IPS-15b (cell line): ENCODE measurements around the gene PPARGC1A.

Experiments used
- H3K27me3 ChIP-seq: one replicate; pipeline ENCODE4 v1.6.1; 2013; ENCODE audit warnings: low read length; ENCODE audit not compliant: control insufficient read depth, insufficient read depth
- H3K36me3 ChIP-seq: one replicate; pipeline ENCODE4 v1.6.1; 2013; ENCODE audit warnings: low read length; ENCODE audit not compliant: control insufficient read depth, insufficient read depth
- H3K4me1 ChIP-seq: one replicate; pipeline ENCODE4 v1.6.1; 2013; ENCODE audit warnings: mild to moderate bottlenecking, low read length; ENCODE audit not compliant: control insufficient read depth, insufficient read depth
- H3K4me3 ChIP-seq: one replicate; pipeline ENCODE4 v1.5.1; 2013; ENCODE audit warnings: low read depth, low read length
- H3K9ac ChIP-seq: one replicate; pipeline ENCODE4 v1.6.1; 2013; ENCODE audit warnings: low read depth, mild to moderate bottlenecking, low read length
- H3K9me3 ChIP-seq: one replicate; pipeline ENCODE4 v1.6.1; 2013; ENCODE audit warnings: mild to moderate bottlenecking, low read length; ENCODE audit not compliant: control insufficient read depth, insufficient read depth

The PPARGC1A gene

GRCh38 chr4:23889814-23890341 lies at the start of gene PPARGC1A:
PPARGC1A (minus strand) TSS chr4:23890047; CDS start chr4:23889957, 90 bp downstream.
- peak within 1 kb of the TSS; percentile 67 for H3K4me3 ChIP-seq
- H3K36me3 ChIP-seq, result no peaks in the 10 kb centered on the region
- peaks cover 28% of the 10 kb centered on the region for H3K27me3 ChIP-seq
- H3K4me1 ChIP-seq, result peaks cover 27% of the 10 kb centered on the region
- no peak within 1 kb of the TSS for H3K9ac ChIP-seq
- no peaks in the 10 kb centered on the region for H3K9me3 ChIP-seq

- H3K9ac ChIP-seq, result no peak overlapping the region
- H3K4me1 ChIP-seq, result peaks cover 7% of the 10 kb centered on the region
- no peaks in the 10 kb centered on the region for H3K27me3 ChIP-seq
- no peaks in the 10 kb centered on the region for H3K36me3 ChIP-seq
- H3K4me3 ChIP-seq, result no peak overlapping the region
- H3K9me3 ChIP-seq, result no peaks in the 10 kb centered on the region
These were observed 48.9 kb upstream of the PPARGC1A start for GRCh38 chr4:23938796-23939195.

- Histone ChIP-seq H3K4me1 (peaks cover 20% of the 10 kb centered on the region), H3K36me3 (no peaks in the 10 kb centered on the region), H3K9ac (no peak overlapping the region), H3K4me3 (no peak overlapping the region), H3K27me3 (no peaks in the 10 kb centered on the region), H3K9me3 (no peaks in the 10 kb centered on the region)
These were observed 47.3 kb upstream of the PPARGC1A start for GRCh38 chr4:23937173-23937572.

- Histone ChIP-seq H3K27me3 (no peaks in the 10 kb centered on the region), H3K9me3 (no peaks in the 10 kb centered on the region), H3K4me3 (no peak overlapping the region), H3K9ac (no peak overlapping the region), H3K4me1 (peaks cover 38% of the 10 kb centered on the region), H3K36me3 (no peaks in the 10 kb centered on the region)
These were observed 45.1 kb upstream of the PPARGC1A start for GRCh38 chr4:23934915-23935314.

DNA sequence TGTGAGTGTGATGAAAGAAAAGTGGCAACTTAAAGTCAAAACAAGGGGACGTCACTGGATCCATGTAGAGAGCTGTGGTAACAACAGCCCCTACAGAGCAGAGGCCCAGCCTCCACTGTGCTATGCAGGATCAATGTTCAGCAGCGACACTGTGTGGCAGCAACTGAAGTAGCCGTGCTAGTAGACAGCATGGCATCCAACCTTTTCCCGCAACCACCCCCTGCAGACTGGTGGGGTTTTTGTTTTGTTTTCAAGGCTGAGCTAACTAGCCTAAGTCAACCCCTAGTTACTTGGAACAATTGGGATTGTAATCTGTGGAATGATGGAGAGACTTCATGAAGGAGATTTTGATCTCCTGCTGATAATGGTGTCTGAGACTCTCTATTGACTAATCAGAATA lies 44.4 kb upstream of the PPARGC1A start:
- Histone ChIP-seq H3K36me3 (no peaks in the 10 kb centered on the region), H3K4me1 (peaks cover 44% of the 10 kb centered on the region), H3K4me3 (no peak overlapping the region), H3K9ac (no peak overlapping the region), H3K27me3 (no peaks in the 10 kb centered on the region), H3K9me3 (no peaks in the 10 kb centered on the region)

- Histone ChIP-seq H3K36me3 (no peaks in the 10 kb centered on the region), H3K27me3 (no peaks in the 10 kb centered on the region), H3K9me3 (no peaks in the 10 kb centered on the region), H3K4me3 (peak overlapping the region; percentile 1), H3K9ac (no peak overlapping the region), H3K4me1 (peaks cover 47% of the 10 kb centered on the region)
These were observed 43.1 kb upstream of the PPARGC1A start for GRCh38 chr4:23932901-23933308.

DNA sequence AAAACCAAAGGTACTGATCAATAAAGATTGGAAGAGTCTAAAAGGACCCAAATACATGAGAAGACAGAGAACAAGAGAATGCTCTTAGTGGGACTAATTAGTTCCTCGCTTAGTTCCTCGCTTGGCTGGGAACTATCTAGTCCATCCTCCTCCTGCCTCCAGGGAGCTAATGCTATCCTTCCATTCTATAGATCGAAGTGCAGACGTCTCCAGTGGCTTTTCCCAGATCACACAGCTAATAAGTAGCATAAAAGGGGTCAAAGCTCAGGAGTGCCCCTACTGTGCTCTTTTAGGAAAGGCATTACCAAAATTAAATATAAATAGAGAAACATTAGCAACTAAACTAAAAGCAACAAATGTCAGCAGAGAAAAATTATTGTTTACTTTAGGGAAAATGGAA lies 42.3 kb upstream of the PPARGC1A start:
- H3K9ac ChIP-seq, result no peak overlapping the region
- no peaks in the 10 kb centered on the region for H3K27me3 ChIP-seq
- H3K4me1 ChIP-seq, result peaks cover 47% of the 10 kb centered on the region
- no peak overlapping the region for H3K4me3 ChIP-seq
- no peaks in the 10 kb centered on the region for H3K9me3 ChIP-seq
- H3K36me3 ChIP-seq, result no peaks in the 10 kb centered on the region

DNA sequence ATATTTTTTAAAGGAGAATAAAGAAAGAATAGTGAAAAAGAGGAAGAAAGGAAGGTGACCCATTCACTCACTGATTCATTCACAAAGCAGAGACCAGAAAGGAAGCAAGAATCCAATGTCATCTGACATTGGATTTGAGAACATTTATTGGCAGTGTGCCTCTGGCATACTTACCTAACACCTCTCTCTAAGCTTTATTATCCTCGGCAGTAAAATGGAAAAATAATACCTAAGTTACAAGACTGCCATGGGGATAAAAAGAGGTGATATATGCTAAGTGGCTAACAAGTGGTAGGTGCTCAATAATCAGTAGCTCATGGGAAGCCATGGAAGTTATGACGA lies 41.6 kb upstream of the PPARGC1A start:
- no peaks in the 10 kb centered on the region for H3K9me3 ChIP-seq
- H3K4me1 ChIP-seq, result peaks cover 47% of the 10 kb centered on the region
- H3K27me3 ChIP-seq, result no peaks in the 10 kb centered on the region
- H3K36me3 ChIP-seq, result no peaks in the 10 kb centered on the region
- H3K9ac ChIP-seq, result no peak overlapping the region
- no peak overlapping the region for H3K4me3 ChIP-seq

DNA sequence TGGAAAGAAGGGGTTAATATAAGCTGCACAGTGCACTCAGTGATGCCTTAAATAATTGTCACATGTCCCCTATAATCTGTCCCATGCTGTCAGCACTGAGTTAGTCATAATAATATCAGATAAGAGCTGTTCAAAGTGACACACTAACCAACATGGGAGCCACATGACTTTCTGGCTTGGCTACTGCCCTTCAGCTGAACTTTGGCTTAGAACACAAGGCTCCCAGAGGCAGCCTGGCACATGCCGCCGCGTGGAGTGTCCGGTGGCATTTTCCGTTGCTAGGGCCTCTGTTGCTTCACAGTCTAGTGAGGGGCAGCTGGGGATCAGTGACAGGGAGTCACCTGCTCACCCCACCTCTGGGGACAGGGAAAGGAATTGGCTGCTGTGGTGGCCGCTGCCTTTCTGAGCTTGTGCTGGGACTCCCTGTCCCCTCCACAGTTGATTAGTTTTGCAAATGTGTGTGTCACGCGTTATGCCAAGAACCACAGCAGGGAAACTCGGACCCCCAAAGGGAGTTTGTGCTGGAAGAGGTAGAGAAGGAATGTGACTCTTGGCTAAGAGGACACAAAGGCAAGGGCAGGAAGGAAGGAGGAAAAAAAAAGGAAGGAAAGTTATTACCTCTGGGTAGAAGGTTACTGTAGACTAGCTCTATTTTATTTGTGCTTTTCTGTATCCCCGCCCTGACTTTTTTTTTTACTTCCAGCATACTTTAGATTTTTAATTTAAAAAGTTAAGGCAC lies 41.1 kb upstream of the PPARGC1A start:
- H3K9me3 ChIP-seq, result no peaks in the 10 kb centered on the region
- no peak overlapping the region for H3K4me3 ChIP-seq
- peaks cover 47% of the 10 kb centered on the region for H3K4me1 ChIP-seq
- no peaks in the 10 kb centered on the region for H3K27me3 ChIP-seq
- no peaks in the 10 kb centered on the region for H3K36me3 ChIP-seq
- no peak overlapping the region for H3K9ac ChIP-seq

- Histone ChIP-seq H3K36me3 (no peaks in the 10 kb centered on the region), H3K4me3 (no peak overlapping the region), H3K4me1 (peaks cover 44% of the 10 kb centered on the region), H3K9me3 (no peaks in the 10 kb centered on the region), H3K9ac (no peak overlapping the region), H3K27me3 (no peaks in the 10 kb centered on the region)
These were observed 39.4 kb upstream of the PPARGC1A start for GRCh38 chr4:23929248-23929647.

GRCh38 chr4:23924556-23924955 lies 34.7 kb upstream of the PPARGC1A start:
- H3K9me3 ChIP-seq, result no peaks in the 10 kb centered on the region
- H3K9ac ChIP-seq, result no peak overlapping the region
- H3K27me3 ChIP-seq, result no peaks in the 10 kb centered on the region
- H3K4me3 ChIP-seq, result no peak overlapping the region
- no peaks in the 10 kb centered on the region for H3K36me3 ChIP-seq
- H3K4me1 ChIP-seq, result peaks cover 6% of the 10 kb centered on the region

- Histone ChIP-seq H3K4me1 (no peaks in the 10 kb centered on the region), H3K4me3 (no peak overlapping the region), H3K9ac (no peak overlapping the region), H3K9me3 (no peaks in the 10 kb centered on the region), H3K36me3 (no peaks in the 10 kb centered on the region), H3K27me3 (no peaks in the 10 kb centered on the region)
These were observed 34.0 kb upstream of the PPARGC1A start for GRCh38 chr4:23923840-23924239.
